ENCODE results near the gene STRADA. TPM values are rescaled to one million over a fixed set of nuclear protein-coding genes. Genes with fewer than 3 reads are reported as not detected.

Gene STRADA
- total and polyA plus RNA-seq, 10 of the 15 experiments (the other 5 are each of a cell fraction or from before 2014, with no cell fraction given), result 13.3 to 54.1 (median 44.0) TPM

- ChIA-PET SMC1A (ENCODE audit: uncharacterized antibody, unreplicated experiment) (no interaction called here), RAD21 (ENCODE audit: unreplicated experiment) (no interaction called here), CTCF (interaction anchor here (1.2 to 1.6 kb wide), 2 partner anchors 10 to 41 kb away, joined by 4 read pairs; no protein-coding TSS in a partner anchor), POLR2A (no interaction called here)
- no peak for ATAC-seq
- in situ Hi-C loops (cut with MboI), result no loop called here
- no peaks in the 10 kb centered on the region for H3K27me3 ChIP-seq (replicated peaks in 1 of 2; ENCODE audit: control insufficient read depth in 2 of 2, insufficient read depth in 2 of 2, low read length in 1 of 2)
- H3K9ac ChIP-seq (ENCODE audit: control insufficient read depth, insufficient read depth, low read length), result no peak overlapping the region
- H4K20me1 ChIP-seq (ENCODE audit: control insufficient read depth, insufficient read depth), result no peaks in the 10 kb centered on the region
- intact Hi-C loops (cut with micrococcal nuclease; ENCODE audit: unreplicated experiment), result no loop called here
- H3K4me3 ChIP-seq, result no peak overlapping the region
- H2AFZ ChIP-seq (ENCODE audit: control insufficient read depth, low read depth, low read length), result no peak overlapping the region
- H3K4me1 ChIP-seq (ENCODE audit: control insufficient read depth, insufficient read depth, low read length), result no peaks in the 10 kb centered on the region; the same call in 1 of the 2 replicates
- peaks cover 0 to 7% of the 10 kb centered on the region in 2 experiments; a peak in 3 of 4 replicates for H3K36me3 ChIP-seq (ENCODE audit: control insufficient read depth in 2 of 2, insufficient read depth in 2 of 2, low read length in 1 of 2)
- H3K27ac ChIP-seq (ENCODE audit: control insufficient read depth, insufficient read depth), result no peak overlapping the region
- TF ChIP-seq POU2F2 (IDR thresholded peaks at IDR 0.05; ENCODE audit: borderline replicate concordance, low read depth, low read length) (no peak), NRF1 (conservative IDR thresholded peaks at IDR 0.05; ENCODE audit: low read depth, low read length) (no peak), FOXM1 (IDR thresholded peaks at IDR 0.05; ENCODE audit: low read depth, low read length) (no peak), STAT3 (IDR thresholded peaks at IDR 0.05; ENCODE audit: low read depth, low read length) (no peak), GABPA (IDR thresholded peaks at IDR 0.05; ENCODE audit: low read depth) (no peak), IKZF1 (conservative IDR thresholded peaks at IDR 0.05) (no peak), MYC (IDR thresholded peaks at IDR 0.05; ENCODE audit: insufficient read depth, insufficient read length, insufficient replicate concordance, low read length, severe bottlenecking) (no peak), NFIC (IDR thresholded peaks at IDR 0.05; ENCODE audit: low read depth, low read length) (no peak), SPI1 (IDR thresholded peaks at IDR 0.05; ENCODE audit: borderline replicate concordance, insufficient read depth, low read depth, low read length) (no peak), MYB (IDR thresholded peaks at IDR 0.05; ENCODE audit: borderline replicate concordance, low read depth, low read length) (no peak), TBL1XR1 (IDR thresholded peaks at IDR 0.05; ENCODE audit: low read depth, low read length) (no peak), CREB1 (IDR thresholded peaks at IDR 0.05; ENCODE audit: low read depth) (no peak)
- no peaks in the 10 kb centered on the region for H3K9me3 ChIP-seq (replicated peaks; ENCODE audit: control insufficient read depth, insufficient read depth, low read length)
- no peak overlapping the region for H3K4me2 ChIP-seq (ENCODE audit: control insufficient read depth, insufficient read depth)
- BruUV-seq (replicated peaks), result TSS peak; percentile 26
- no peak for DNase-seq (ENCODE audit: low read depth, low spot score)
- FAIRE-seq, result no peak
- WGBS (ENCODE audit: insufficient coverage, insufficient replicate concordance, low lambda C conversion rate, missing lambda C conversion rate), result 26% methylated on average over 2 of the region's 2 CpGs
- no peaks in the 10 kb centered on the region for H3K79me2 ChIP-seq (ENCODE audit: control insufficient read depth, insufficient read depth, low read length)
Measured at GRCh38 chr17:63653050-63653449, 88.5 kb downstream of the STRADA start.

Other genes with a start within 250 kb of the STRADA start
Only the 7 nearest of the 17 such genes appear.
- gene MAP3K3, start 119.4 kb downstream of the STRADA start, total RNA-seq (2014; rRNA removed), result 24.1 and 24.3 TPM in 2 replicates
- gene MAP3K3, start 119.4 kb downstream of the STRADA start, total RNA-seq (2014; rRNA removed; fragmentation: Illumina TruSeq; extraction: Trizol), result 16.0 and 17.2 TPM in 2 replicates
- gene MAP3K3, start 119.4 kb downstream of the STRADA start, total RNA-seq (2021), result 22.9 and 23.2 TPM in 2 replicates
- gene MAP3K3, start 119.4 kb downstream of the STRADA start, polyA plus RNA-seq (2011; rRNA removed), result 11.6 and 13.8 TPM in 2 replicates
- gene MAP3K3, start 119.4 kb downstream of the STRADA start, polyA plus RNA-seq (2014; fragmentation: Illumina TruSeq; extraction: Trizol), result 10.3 and 16.1 TPM in 2 replicates
- 1 to 10 TPM; 1.6 to 2.0 TPM for gene MAP3K3, start 119.4 kb downstream of the STRADA start, polyA plus RNA-seq (2014; fragmentation: Nextera tagmentation; extraction: Ambion mirVana)
- gene MAP3K3, start 119.4 kb downstream of the STRADA start, polyA plus RNA-seq (2014; rRNA removed), result 19.0 and 19.9 TPM in 2 replicates
- 1 to 10 TPM; 3.4 to 5.3 TPM for gene MAP3K3, start 119.4 kb downstream of the STRADA start, polyA plus RNA-seq (2016; fragmentation: Nextera tagmentation; extraction: Ambion mirVana)
- gene LIMD2, start 41.7 kb downstream of the STRADA start, total RNA-seq (2014; rRNA removed), result 247 and 261 TPM in 2 replicates
- gene LIMD2, start 41.7 kb downstream of the STRADA start, total RNA-seq (2014; rRNA removed; fragmentation: Illumina TruSeq; extraction: Trizol), result 75.5 and 81.3 TPM in 2 replicates
- 251 and 259 TPM in 2 replicates for gene LIMD2, start 41.7 kb downstream of the STRADA start, total RNA-seq (2021)
- 40.7 and 103 TPM in 2 replicates for gene LIMD2, start 41.7 kb downstream of the STRADA start, polyA plus RNA-seq (2011; rRNA removed)
- 5.9 and 58.2 TPM in 2 replicates for gene LIMD2, start 41.7 kb downstream of the STRADA start, polyA plus RNA-seq (2014; fragmentation: Illumina TruSeq; extraction: Trizol)
- 1 to 10 TPM; 1.1 to 5.0 TPM for gene LIMD2, start 41.7 kb downstream of the STRADA start, polyA plus RNA-seq (2014; fragmentation: Nextera tagmentation; extraction: Ambion mirVana)
- 290 and 364 TPM in 2 replicates for gene LIMD2, start 41.7 kb downstream of the STRADA start, polyA plus RNA-seq (2014; rRNA removed)
- 100 to 1,000 TPM; 307 to 339 TPM for gene LIMD2, start 41.7 kb downstream of the STRADA start, polyA plus RNA-seq (2016; fragmentation: Nextera tagmentation; extraction: Ambion mirVana)
- gene CCDC47, start 31.8 kb upstream of the STRADA start, total RNA-seq (2014; rRNA removed), result 41.3 and 44.3 TPM in 2 replicates
- 70.5 and 79.2 TPM in 2 replicates for gene CCDC47, start 31.8 kb upstream of the STRADA start, total RNA-seq (2014; rRNA removed; fragmentation: Illumina TruSeq; extraction: Trizol)
- 59.2 and 63.9 TPM in 2 replicates for gene CCDC47, start 31.8 kb upstream of the STRADA start, total RNA-seq (2021)
- gene CCDC47, start 31.8 kb upstream of the STRADA start, polyA plus RNA-seq (2011; rRNA removed), result 67.9 and 92.7 TPM in 2 replicates
- gene CCDC47, start 31.8 kb upstream of the STRADA start, polyA plus RNA-seq (2014; fragmentation: Illumina TruSeq; extraction: Trizol), result 81.4 and 108 TPM in 2 replicates
- 10 to 100 TPM; 13.6 to 17.4 TPM for gene CCDC47, start 31.8 kb upstream of the STRADA start, polyA plus RNA-seq (2014; fragmentation: Nextera tagmentation; extraction: Ambion mirVana)
- 52.2 and 56.8 TPM in 2 replicates for gene CCDC47, start 31.8 kb upstream of the STRADA start, polyA plus RNA-seq (2014; rRNA removed)
- 10 to 100 TPM; 55.8 to 61.0 TPM for gene CCDC47, start 31.8 kb upstream of the STRADA start, polyA plus RNA-seq (2016; fragmentation: Nextera tagmentation; extraction: Ambion mirVana)
- gene DDX42, start 32.4 kb upstream of the STRADA start, total RNA-seq (2014; rRNA removed), result 55.4 and 67.6 TPM in 2 replicates
- gene DDX42, start 32.4 kb upstream of the STRADA start, total RNA-seq (2014; rRNA removed; fragmentation: Illumina TruSeq; extraction: Trizol), result 75.3 and 78.3 TPM in 2 replicates
- gene DDX42, start 32.4 kb upstream of the STRADA start, total RNA-seq (2021), result 92.9 and 109 TPM in 2 replicates
- 127 and 154 TPM in 2 replicates for gene DDX42, start 32.4 kb upstream of the STRADA start, polyA plus RNA-seq (2011; rRNA removed)
- 147 and 173 TPM in 2 replicates for gene DDX42, start 32.4 kb upstream of the STRADA start, polyA plus RNA-seq (2014; fragmentation: Illumina TruSeq; extraction: Trizol)
- 10 to 100 TPM; 14.6 to 33.7 TPM for gene DDX42, start 32.4 kb upstream of the STRADA start, polyA plus RNA-seq (2014; fragmentation: Nextera tagmentation; extraction: Ambion mirVana)
- 104 and 122 TPM in 2 replicates for gene DDX42, start 32.4 kb upstream of the STRADA start, polyA plus RNA-seq (2014; rRNA removed)
- 10 to 100 TPM; 31.3 to 39.6 TPM for gene DDX42, start 32.4 kb upstream of the STRADA start, polyA plus RNA-seq (2016; fragmentation: Nextera tagmentation; extraction: Ambion mirVana)
- gene PSMC5, start 85.6 kb upstream of the STRADA start, total RNA-seq (2014; rRNA removed), result 37.1 and 55.0 TPM in 2 replicates
- gene PSMC5, start 85.6 kb upstream of the STRADA start, total RNA-seq (2014; rRNA removed; fragmentation: Illumina TruSeq; extraction: Trizol), result 89.0 and 89.2 TPM in 2 replicates
- 124 TPM in 2 replicates for gene PSMC5, start 85.6 kb upstream of the STRADA start, total RNA-seq (2021)
- gene PSMC5, start 85.6 kb upstream of the STRADA start, polyA plus RNA-seq (2011; rRNA removed), result 119 and 156 TPM in 2 replicates
- 139 TPM in 2 replicates for gene PSMC5, start 85.6 kb upstream of the STRADA start, polyA plus RNA-seq (2014; fragmentation: Illumina TruSeq; extraction: Trizol)
- 100 to 1,000 TPM; 115 to 266 TPM for gene PSMC5, start 85.6 kb upstream of the STRADA start, polyA plus RNA-seq (2014; fragmentation: Nextera tagmentation; extraction: Ambion mirVana)
- gene PSMC5, start 85.6 kb upstream of the STRADA start, polyA plus RNA-seq (2014; rRNA removed), result 164 and 173 TPM in 2 replicates
- 100 to 1,000 TPM; 212 to 214 TPM for gene PSMC5, start 85.6 kb upstream of the STRADA start, polyA plus RNA-seq (2016; fragmentation: Nextera tagmentation; extraction: Ambion mirVana)
- gene FTSJ3, start 85.9 kb upstream of the STRADA start, total RNA-seq (2014; rRNA removed), result 48.9 and 57.5 TPM in 2 replicates
- gene FTSJ3, start 85.9 kb upstream of the STRADA start, total RNA-seq (2014; rRNA removed; fragmentation: Illumina TruSeq; extraction: Trizol), result 46.9 and 47.0 TPM in 2 replicates
- gene FTSJ3, start 85.9 kb upstream of the STRADA start, total RNA-seq (2021), result 46.7 and 54.0 TPM in 2 replicates
- gene FTSJ3, start 85.9 kb upstream of the STRADA start, polyA plus RNA-seq (2011; rRNA removed), result 35.9 and 38.4 TPM in 2 replicates
- gene FTSJ3, start 85.9 kb upstream of the STRADA start, polyA plus RNA-seq (2014; fragmentation: Illumina TruSeq; extraction: Trizol), result 50.5 and 54.9 TPM in 2 replicates
- 10 to 100 TPM; 17.2 to 34.2 TPM for gene FTSJ3, start 85.9 kb upstream of the STRADA start, polyA plus RNA-seq (2014; fragmentation: Nextera tagmentation; extraction: Ambion mirVana)
- gene FTSJ3, start 85.9 kb upstream of the STRADA start, polyA plus RNA-seq (2014; rRNA removed), result 42.6 TPM in 2 replicates
- gene FTSJ3, start 85.9 kb upstream of the STRADA start, polyA plus RNA-seq (2016; fragmentation: Nextera tagmentation; extraction: Ambion mirVana), result 10 to 100 TPM; 71.0 to 79.2 TPM
- gene SMARCD2, start 100.9 kb upstream of the STRADA start, total RNA-seq (2014; rRNA removed), result 111 and 112 TPM in 2 replicates
- gene SMARCD2, start 100.9 kb upstream of the STRADA start, total RNA-seq (2014; rRNA removed; fragmentation: Illumina TruSeq; extraction: Trizol), result 53.4 and 55.6 TPM in 2 replicates
- 95.3 and 97.9 TPM in 2 replicates for gene SMARCD2, start 100.9 kb upstream of the STRADA start, total RNA-seq (2021)
- 33.4 and 78.4 TPM in 2 replicates for gene SMARCD2, start 100.9 kb upstream of the STRADA start, polyA plus RNA-seq (2011; rRNA removed)
- gene SMARCD2, start 100.9 kb upstream of the STRADA start, polyA plus RNA-seq (2014; fragmentation: Illumina TruSeq; extraction: Trizol), result 56.1 and 71.5 TPM in 2 replicates
- gene SMARCD2, start 100.9 kb upstream of the STRADA start, polyA plus RNA-seq (2014; fragmentation: Nextera tagmentation; extraction: Ambion mirVana), result 1 to 10 TPM; 2.4 to 5.6 TPM
- 72.7 and 80.6 TPM in 2 replicates for gene SMARCD2, start 100.9 kb upstream of the STRADA start, polyA plus RNA-seq (2014; rRNA removed)
- gene SMARCD2, start 100.9 kb upstream of the STRADA start, polyA plus RNA-seq (2016; fragmentation: Nextera tagmentation; extraction: Ambion mirVana), result 10 to 100 TPM; 13.7 to 47.8 TPM